BJ (cell line): ENCODE measurements around the gene DLX3. TPM values are rescaled to one million over a fixed set of nuclear protein-coding genes. Genes with fewer than 3 reads are reported as not detected.

Experiments
- CTCF ChIA-PET: fragments of 350-600 bp; formaldehyde crosslinking; extraction: SDS; loops from one replicate; lab custom pipeline; 2021; ENCODE audit warnings: antibody characterized with exemption, inconsistent platforms; lab: Yijun Ruan, JAX
- POLR2A ChIA-PET: fragments of 300-600 bp; sonication (Branson Sonifier 250); formaldehyde crosslinking; extraction: SDS; loops from one replicate; lab custom pipeline; 2021; ENCODE audit warnings: antibody characterized with exemption; lab: Charles Lee
- DNase-seq: peaks from one replicate; pipeline ENCODE4 v3.0.0-alpha.2; 2011; ENCODE audit warnings: low read depth
- H3K27me3 ChIP-seq: 2 replicates; pipeline ENCODE4 v1.6.0; 2011; ENCODE audit warnings: low read length; ENCODE audit not compliant: control insufficient read depth, insufficient read depth
- H3K36me3 ChIP-seq: 2 replicates; pipeline ENCODE4 v1.5.1; 2011; ENCODE audit warnings: low read length; ENCODE audit not compliant: control insufficient read depth, insufficient read depth
- H3K4me3 ChIP-seq: 2 replicates; pipeline ENCODE4 v1.5.1; 2011; ENCODE audit warnings: low read depth, mild to moderate bottlenecking, control low read depth, low read length
- CTCF ChIP-seq: IDR thresholded peaks from 2 replicates; pipeline ENCODE4 v1.5.1; 2011; ENCODE audit warnings: low read depth, mild to moderate bottlenecking, control low read depth, inconsistent platforms, low read length, moderate library complexity; ENCODE audit not compliant: insufficient read depth
- polyA plus RNA-seq: library from polyadenylated mRNA; depleted of rRNA; stranded (reverse); fragments of >200 nt; gene quantifications from 2 replicates; pipeline ENCODE4 v1.2.3, GENCODE V29; 2011

DLX3 gene
- polyA plus RNA-seq, 1 experiment = 0.06 TPM

- no peak for TF ChIP-seq CTCF
- Histone ChIP-seq H3K4me3 (no peak overlapping the region), H3K27me3 (peaks cover 11% of the 10 kb centered on the region), H3K36me3 (no peaks in the 10 kb centered on the region)
- ChIA-PET CTCF (interaction anchor here (0.5 to 7.0 kb wide), 21 partner anchors 9 to 262 kb away, joined by 3 to 110 read pairs (median 9); partner anchors contain the start of gene DLX3), POLR2A (no interaction called here)
- no peak for DNase-seq
Measured at GRCh38 chr17:49951362-49952082, 43.5 kb downstream of the DLX3 start.

- Histone ChIP-seq H3K36me3 (no peaks in the 10 kb centered on the region), H3K27me3 (peaks cover 20% of the 10 kb centered on the region), H3K4me3 (no peak overlapping the region)
- DNase-seq = no peak
- ChIA-PET CTCF (interaction anchor here (6.4 kb wide), 1 partner anchor 46 kb away, joined by 110 read pairs; the partner anchor contains the start of gene DLX3), POLR2A (no interaction called here)
- TF ChIP-seq CTCF = no peak
Measured at GRCh38 chr17:49949634-49950033, 45.4 kb downstream of the DLX3 start.

- no peak for DNase-seq
- Histone ChIP-seq H3K4me3 (no peak overlapping the region), H3K36me3 (no peaks in the 10 kb centered on the region), H3K27me3 (peaks cover 36% of the 10 kb centered on the region)
- CTCF ChIA-PET = interaction anchor here (0.7 to 5.8 kb wide), 2 partner anchors 50 to 95 kb away, joined by 3 to 30 read pairs; no protein-coding TSS in a partner anchor
- POLR2A ChIA-PET = no interaction called here
- TF ChIP-seq CTCF = no peak
Measured at GRCh38 chr17:49946964-49947584, 48.0 kb downstream of the DLX3 start.

GRCh38 chr17:49946208-49946607 lies 48.8 kb downstream of the DLX3 start:
- H3K4me3 ChIP-seq = no peak overlapping the region
- no peak for DNase-seq
- ChIA-PET POLR2A (no interaction called here), CTCF (interaction anchor here (1.4 to 5.8 kb wide), 2 partner anchors 51 to 66 kb away, joined by 5 to 30 read pairs; no protein-coding TSS in a partner anchor)
- peaks cover 42% of the 10 kb centered on the region for H3K27me3 ChIP-seq
- H3K36me3 ChIP-seq = no peaks in the 10 kb centered on the region
- TF ChIP-seq CTCF = no peak

GRCh38 chr17:49944273-49944870 lies 50.7 kb downstream of the DLX3 start:
- no peak for TF ChIP-seq CTCF
- ChIA-PET POLR2A (no interaction called here), CTCF (interaction anchor here (1.4 to 6.9 kb wide), 3 partner anchors 10 to 64 kb away, joined by 5 to 75 read pairs (median 30); no protein-coding TSS in a partner anchor)
- H3K27me3 ChIP-seq = peaks cover 43% of the 10 kb centered on the region
- DNase-seq = no peak
- no peaks in the 10 kb centered on the region for H3K36me3 ChIP-seq
- no peak overlapping the region for H3K4me3 ChIP-seq
